ENCODE results near the gene RTEL1.

RTEL1 gene

DNA sequence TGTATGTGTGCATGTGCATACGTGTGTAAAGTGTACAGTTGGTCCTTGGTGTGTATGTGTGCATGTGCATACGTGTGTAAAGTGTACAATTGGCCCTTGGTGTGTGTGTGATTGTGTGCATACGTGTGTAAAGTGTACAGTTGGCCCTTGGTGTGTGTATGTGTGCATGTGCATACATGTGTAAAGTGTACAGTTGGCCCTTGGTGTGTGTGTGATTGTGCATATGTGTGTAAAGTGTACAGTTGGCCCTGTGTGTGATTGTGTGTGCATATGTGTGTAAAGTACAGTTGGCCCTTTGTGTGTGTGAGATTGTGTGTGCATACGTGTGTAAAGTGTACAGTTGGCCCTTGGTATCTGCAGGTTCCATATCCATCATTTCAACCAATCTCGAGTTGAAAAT lies 73.3 kb downstream of the RTEL1 start:
- DNase-seq = no peak

DNA sequence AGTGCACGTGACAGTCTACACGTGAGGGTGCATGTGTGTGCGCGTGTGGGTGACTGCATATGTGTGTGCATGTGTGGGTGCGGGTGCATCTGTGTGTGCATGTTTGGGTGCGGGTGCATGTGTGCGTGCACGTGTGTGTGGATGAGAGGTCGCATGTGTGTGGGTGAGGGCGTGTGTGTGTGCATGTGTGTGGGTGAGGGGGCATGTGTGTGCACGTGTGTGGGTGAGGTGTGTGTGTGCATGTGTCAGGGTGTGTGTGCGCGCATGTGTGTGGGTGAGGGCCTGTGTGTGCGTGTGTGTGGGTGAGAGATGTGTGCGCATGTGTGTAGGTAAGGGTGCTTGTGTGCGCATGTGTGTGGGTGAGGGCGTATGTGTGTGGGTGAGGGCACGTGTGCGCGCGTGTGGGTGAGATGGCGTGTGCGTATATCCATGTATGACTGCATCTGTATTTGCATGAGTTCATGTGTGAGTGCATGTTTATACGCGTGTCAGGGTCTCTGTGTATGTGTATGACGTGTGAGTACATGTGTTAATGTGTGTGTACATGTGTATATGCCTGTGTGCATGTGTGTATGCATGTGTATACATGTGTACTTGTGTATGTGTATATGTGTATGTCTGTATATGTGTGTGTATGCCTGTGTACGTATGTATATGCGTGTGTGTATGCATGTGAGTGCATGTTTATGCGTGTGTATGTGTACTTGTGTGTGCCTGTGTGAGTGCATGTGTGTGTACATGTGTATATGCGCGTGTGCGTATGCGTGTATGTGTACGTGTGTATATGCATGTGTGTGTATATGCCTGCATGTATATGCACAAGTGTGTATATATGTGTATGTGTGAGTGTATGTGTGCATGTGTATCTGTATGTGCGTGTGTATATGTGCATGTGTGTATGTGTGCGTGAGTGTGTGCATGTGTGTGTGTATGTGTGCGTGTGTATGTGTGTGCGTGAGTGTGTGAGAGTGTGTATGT lies 74.3 kb downstream of the RTEL1 start:
- DNase-seq = no peak

DNA sequence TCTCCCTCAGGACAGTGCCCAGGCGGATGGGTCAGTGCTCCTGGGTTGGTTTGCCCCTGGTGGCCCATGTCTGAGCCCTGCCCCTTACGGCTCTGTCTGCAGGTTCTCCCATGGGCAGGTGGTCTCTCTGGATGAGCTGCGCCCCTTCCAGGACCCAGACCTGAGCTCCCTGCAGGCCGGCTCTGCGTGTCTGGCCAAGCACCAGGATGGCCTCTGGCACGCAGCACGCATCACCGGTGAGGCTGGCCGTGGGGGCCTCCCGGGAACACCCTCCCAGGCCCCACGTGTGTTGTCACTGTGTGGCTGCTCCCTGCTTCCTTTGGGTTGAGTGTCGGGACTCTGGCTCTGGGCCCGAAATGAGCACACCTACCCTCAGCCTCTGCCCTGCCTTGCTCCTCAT lies 75.0 kb downstream of the RTEL1 start:
- DNase-seq = no peak

DNA sequence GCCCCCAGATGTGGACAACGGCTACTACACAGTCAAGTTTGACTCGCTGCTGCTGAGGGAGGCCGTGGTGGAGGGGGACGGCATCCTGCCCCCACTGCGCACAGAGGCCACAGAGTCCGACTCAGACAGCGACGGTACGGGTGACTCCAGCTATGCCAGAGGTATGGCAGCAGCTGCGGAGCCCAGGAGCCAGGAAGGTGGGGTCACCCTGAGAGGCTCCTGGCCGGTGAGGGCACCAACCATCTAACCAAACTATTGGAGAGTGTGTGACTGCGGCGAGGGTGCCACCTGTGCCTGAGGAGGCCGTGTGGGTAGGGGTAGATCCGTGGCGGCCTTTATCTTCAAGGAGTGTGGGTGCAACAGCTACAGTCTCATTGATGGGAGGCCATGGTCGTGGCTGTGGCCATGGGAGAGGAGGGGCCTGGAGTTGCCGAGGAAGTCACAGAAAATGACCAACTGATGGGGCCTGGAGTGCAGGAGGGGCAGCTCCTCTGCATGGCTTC lies 75.5 kb downstream of the RTEL1 start:
- DNase-seq = no peak

DNA sequence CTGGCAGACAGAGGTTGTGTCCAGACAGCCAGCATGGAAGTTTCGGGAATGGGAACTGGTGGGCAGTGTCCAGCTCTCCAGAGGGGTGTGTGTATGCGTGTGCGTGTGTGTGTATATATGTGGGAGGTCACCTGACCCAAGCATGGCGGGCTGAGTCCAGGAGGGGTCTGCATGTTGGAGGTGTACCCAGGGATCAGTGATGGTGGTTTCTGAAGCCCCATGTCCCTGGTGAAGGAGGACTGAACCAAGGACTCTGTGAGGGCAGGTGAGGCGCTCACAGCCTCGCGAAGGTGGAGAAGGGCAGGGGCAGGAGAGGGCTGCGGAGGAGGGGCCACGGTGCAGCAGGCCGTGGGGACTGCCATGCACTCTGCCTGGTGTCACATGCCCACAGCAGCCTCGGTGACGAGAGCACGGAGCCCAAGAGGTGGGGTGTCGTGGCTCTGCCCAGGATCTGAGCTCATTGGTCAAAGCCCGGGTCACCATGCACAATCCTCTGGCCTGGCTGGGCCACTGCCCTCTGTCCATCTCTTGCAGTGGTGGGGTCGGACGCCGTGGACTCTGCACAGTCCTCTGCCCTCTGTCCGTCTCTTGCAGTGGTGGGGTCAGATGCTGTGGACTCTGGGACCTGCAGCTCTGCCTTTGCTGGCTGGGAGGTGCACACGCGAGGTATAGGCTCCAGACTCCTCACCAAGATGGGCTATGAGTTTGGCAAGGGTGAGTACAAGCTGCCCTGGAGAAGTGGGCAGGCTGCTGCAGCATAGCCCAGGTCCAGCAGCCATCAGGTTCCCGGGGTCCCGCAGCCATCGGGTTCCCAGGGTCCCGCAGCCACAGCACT lies 76.2 kb downstream of the RTEL1 start:
- no peak for DNase-seq

DNA sequence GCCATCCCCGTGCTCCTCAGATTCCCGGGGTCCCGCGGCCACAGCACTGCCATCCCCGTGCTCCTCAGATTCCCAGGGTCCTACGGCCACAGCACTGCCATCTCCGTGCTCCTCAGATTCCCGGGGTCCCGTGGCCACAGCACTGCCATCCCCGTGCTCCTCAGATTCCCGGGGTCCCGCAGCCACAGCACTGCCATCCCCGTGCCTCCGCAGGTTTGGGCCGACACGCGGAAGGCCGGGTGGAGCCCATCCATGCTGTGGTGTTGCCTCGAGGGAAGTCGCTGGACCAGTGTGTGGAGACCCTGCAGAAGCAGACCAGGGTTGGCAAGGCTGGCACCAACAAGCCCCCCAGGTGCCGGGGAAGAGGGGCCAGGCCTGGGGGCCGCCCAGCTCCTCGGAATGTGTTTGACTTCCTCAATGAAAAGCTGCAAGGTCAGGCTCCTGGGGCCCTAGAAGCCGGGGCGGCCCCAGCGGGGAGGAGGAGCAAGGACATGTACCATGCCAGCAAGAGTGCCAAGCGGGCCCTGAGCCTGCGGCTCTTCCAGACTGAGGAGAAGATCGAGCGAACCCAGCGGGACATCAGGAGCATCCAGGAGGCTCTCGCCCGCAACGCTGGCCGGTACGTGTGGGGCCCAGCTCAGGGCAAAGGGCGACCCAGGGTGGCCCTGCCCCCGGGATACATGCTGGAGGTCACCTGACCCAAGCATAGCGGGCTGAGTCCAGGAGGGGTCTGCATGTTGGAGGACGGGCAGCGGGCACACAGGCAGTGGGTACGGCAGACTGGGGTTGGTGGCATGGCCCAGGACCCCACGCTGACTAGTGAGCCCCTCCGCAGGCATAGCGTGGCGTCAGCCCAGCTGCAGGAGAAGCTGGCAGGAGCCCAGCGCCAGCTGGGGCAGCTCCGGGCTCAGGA lies 77.1 kb downstream of the RTEL1 start:
- peak; percentile 5 for DNase-seq

DNA sequence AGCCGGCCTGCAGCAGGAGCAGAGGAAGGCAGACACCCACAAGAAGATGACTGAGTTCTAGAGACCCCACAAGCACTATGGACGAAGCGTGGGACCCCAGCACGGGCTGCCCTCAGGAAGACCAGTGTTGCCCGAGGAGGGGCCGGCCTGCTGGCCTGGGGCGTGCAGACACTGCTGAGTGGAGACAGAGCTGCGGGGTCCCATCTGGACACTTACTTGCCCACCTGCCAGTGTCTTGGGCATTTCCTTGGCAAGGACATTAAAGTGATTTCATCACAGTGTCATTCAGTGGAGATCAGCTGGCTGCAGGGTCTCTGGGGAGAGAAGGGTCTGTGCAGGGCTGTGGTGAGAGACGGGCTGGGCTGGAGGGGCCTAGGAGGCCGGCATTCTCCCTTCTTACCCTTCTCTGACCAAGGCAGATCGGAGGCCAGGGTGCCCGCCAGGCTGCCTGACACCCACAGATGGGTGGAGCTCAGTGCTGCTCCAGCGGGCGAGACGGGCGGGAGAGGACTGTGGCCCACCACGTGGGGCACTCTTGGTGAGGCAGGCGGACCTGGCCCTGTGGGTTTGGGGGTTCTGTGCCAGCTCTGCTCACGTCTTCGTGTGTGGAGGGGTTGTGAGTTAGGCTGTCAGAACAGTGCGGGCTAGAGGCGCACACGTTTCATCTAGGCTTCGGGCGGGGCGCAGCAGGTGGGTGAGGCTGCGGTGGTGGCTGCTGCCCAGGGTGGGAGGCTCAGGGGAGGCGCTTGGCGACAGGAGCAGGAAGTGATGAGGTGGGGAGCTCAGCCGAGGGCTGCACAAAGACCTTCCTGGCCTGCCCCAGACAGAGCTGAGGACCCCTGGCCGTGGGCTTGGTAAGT lies 78.0 kb downstream of the RTEL1 start, which contains the start of gene LIME1:
LIME1 (plus strand) TSS at position 806 of the 860 bp plus-strand sequence. CDS start 886 bp downstream, outside the sequence.
- DNase-seq = no peak

DNA sequence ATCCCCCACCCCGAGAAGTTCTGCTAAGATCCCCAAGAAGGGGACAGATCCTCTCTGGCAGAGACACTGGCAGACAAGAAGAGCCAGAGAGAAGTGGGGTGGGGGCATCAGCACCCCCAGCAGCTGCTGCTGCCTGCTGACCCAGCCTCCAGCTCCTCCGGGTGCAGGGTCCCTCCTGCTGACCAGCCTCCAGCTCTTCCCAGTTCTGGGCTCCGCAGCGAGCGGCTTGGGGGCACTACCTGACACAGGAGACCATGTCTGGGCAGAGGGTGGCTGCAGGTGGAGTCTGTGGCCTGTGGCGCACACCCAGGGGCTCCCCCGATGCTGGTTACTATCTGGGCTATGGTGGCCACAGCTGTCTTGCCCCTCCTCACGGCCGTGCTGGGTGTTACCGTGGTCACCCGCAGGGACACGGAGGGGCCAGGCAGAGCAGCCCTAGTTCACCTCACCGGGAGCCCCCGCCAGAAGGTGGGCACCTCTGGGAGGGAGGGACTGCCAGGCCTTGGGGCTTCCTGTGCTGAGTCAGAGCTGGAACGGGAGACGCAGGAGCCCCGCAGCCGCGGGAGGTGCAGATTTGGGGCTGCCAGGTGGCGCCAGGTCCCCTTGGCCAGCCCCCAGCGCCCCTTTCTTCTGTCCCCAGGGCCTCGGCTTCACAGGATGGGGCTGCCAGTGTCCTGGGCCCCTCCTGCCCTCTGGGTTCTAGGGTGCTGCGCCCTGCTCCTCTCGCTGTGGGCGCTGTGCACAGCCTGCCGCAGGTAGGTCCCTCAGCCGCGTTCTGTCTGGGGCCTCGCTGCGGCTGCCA lies 79.0 kb downstream of the RTEL1 start:
- no peak for DNase-seq

DNA sequence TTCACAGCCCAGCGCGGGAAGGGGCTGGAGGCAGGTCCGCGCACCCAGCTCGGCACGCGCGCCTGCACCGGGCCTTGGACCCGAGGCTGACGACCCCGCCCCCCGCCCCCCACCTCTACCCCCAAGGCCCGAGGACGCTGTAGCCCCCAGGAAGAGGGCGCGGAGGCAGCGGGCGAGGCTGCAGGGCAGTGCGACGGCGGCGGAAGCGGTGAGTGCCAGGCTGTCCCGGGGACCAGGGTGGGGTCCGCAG lies 79.5 kb downstream of the RTEL1 start:
- no peak for DNase-seq

DNA sequence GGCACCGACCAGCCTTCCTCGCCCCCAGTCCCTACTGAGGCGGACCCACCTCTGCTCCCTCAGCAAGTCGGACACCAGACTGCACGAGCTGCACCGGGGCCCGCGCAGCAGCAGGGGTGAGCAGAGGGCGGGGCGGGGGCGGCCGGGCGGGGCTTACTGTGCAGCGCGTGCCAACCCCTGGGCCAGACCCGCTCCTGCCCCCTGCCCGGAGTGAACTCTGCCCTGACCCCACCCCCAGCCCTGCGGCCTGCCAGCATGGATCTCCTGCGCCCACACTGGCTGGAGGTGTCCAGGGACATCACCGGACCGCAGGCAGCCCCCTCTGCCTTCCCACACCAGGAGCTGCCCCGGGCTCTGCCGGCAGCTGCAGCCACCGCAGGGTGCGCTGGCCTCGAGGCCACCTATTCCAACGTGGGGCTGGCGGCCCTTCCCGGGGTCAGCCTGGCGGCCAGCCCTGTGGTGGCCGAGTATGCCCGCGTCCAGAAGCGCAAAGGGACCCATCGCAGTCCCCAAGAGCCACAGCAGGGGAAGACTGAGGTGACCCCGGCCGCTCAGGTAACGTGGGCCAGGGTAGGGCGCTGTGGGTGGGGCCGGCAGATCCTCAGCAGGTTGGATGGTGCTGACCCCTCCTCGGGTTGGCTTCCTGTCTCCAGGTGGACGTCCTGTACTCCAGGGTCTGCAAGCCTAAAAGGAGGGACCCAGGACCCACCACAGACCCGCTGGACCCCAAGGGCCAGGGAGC lies 80.0 kb downstream of the RTEL1 start:
- no peak for DNase-seq

DNA sequence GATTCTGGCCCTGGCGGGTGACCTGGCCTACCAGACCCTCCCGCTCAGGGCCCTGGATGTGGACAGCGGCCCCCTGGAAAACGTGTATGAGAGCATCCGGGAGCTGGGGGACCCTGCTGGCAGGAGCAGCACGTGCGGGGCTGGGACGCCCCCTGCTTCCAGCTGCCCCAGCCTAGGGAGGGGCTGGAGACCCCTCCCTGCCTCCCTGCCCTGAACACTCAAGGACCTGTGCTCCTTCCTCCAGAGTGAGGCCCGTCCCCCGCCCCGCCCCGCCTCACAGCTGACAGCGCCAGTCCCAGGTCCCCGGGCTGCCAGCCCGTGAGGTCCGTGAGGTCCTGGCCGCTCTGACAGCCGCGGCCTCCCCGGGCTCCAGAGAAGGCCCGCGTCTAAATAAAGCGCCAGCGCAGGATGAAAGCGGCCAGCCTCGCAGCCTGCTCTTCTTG lies 80.6 kb downstream of the RTEL1 start:
- no peak for DNase-seq

DNA sequence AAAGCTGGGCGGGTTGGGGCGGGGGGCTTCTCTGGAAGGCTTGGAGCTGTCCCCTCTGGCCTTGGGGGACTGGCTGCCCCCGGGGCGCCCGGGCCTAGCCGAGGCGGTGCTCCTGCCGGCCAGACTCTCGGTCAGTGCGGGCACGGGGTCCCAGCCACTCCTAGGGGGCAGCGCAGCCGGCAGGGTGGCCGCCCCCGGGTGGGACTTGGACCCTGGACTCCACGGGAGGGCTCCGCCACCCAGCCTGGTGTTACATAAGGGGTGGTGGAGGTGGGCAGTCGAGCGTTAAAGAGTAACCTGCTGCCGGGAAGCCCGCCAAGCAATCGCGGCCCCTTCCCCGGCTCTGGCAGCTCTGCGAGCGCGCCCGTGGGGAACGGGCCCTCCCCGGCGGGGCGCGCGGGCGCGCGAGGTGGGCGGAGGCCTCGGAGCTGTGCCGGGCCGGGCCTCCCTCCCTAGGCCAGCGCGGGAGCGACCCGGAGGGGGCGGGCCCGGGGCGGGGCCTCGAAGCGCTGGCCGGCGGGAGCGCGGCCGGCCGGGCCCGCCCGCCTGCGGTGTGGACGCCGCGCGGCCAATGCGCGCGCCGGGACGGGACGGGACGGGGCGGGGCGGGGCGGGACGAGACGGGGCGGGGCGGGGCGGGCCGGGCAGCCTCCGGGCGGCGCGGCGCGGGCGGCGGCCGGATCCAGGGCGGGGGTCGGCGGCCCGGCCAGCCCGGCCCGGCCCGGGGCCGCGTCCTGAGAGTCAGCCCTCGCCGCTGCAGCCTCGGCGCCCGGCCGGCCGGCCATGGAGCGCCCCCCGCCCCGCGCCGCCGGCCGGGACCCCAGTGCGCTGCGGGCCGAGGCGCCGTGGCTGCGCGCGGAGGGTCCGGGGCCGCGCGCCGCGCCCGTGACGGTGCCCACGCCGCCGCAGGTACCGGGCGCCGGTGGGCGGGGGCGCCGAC lies 81.3 kb downstream of the RTEL1 start, which contains the start of gene SLC2A4RG:
SLC2A4RG (plus strand) TSS at position 647 of the 940 bp plus-strand sequence; CDS start at position 784, 137 bp downstream.
- DNase-seq = peak; percentile 16

DNA sequence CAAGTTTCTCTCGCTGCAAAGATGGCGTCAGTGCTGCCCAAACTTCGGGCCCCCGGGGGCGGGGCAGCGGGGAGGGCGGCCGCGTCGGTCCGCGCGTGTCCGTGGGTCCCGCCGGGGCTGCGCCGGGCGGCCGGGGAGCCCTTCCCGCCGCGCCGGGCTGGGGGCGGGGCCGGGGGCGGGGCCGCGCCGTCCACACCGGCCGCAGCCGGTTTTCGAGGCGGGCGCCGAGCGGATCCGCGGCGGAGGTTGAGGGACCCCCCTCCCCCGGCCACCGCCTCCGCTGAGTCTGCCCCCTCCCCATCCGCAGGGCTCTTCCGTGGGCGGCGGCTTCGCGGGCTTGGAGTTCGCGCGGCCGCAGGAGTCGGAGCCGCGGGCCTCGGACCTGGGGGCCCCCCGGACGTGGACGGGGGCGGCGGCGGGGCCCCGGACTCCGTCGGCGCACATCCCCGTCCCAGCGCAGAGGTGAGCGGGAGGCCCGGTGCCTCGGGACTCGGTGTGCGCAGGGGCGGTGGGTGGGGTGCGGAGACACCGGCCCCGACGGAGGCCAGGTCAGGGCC lies 82.0 kb downstream of the RTEL1 start:
- DNase-seq = no peak

DNA sequence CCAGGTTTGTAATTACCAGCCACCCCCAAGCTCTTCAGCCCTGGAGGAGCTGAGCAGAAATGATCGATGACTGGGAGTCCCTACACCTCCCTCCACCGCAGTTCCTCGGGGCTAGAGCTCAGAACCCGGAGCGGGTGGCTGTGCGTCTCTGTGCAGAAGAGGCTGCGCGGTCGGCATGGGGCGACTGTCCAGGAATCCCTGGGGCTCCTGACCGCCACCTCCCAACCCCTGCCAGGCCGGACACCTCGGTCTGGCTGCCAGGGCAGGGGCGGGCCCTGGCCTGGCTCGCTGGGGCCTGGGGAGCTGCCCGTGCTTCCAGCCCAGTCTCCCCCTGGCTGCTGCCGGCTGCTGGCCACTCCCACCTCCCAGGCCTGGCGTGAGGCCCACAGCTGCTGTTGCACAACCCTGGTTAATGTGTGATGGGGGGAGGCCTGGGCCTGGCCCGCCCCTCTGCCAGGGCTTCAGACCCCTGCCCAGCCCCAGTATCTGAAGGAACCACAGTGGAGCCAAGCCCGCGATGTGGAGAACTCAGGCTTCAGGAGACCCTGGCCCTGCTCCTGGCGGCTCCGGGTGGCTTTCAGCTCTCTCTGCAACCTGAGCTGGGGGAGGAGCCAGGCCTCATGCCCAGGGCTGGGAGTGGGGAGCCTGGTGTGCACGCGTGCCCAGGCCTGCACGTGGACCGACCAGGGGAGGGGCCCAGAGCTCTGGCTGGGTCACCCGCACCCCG lies 82.7 kb downstream of the RTEL1 start:
- DNase-seq = peak; percentile 26

DNA sequence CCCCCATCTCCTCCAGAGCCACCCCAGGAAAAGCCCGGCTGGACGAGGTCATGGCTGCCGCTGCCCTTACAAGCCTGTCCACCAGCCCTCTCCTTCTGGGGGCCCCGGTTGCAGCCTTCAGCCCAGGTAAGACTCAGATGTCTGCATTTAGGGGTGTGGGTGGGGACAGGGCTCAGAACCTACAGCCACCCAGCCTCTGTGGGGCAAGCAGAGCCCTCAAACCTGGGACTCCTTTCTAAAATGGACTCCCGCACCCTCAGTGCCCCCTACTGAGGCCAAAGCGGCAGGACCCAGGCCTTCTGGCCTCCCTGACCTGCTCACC lies 83.2 kb downstream of the RTEL1 start:
- DNase-seq = no peak

DNA sequence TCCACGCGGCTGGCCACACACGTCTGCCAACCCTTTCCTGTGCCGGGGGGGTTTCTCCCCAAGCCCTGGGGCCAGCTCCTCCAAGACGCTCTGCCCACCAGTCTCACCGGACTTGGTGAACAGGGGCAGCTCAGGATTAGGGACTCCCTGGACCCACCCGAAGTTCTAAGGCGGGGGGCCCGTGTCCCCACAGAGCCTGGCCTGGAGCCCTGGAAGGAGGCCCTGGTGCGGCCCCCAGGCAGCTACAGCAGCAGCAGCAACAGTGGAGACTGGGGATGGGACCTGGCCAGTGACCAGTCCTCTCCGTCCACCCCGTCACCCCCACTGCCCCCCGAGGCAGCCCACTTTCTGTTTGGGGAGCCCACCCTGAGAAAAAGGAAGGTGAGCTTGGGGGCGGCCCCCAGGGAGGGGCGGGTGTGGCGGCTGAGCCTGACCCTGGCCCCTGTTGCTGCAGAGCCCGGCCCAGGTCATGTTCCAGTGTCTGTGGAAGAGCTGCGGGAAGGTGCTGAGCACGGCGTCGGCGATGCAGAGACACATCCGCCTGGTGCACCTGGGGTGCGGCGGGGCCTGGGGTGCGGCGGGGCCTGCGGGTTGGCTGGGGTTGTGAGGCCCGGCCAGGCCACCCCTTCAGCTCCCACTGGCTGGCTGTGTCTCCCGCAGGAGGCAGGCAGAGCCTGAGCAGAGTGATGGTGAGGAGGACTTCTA lies 83.7 kb downstream of the RTEL1 start:
- no peak for DNase-seq

DNA sequence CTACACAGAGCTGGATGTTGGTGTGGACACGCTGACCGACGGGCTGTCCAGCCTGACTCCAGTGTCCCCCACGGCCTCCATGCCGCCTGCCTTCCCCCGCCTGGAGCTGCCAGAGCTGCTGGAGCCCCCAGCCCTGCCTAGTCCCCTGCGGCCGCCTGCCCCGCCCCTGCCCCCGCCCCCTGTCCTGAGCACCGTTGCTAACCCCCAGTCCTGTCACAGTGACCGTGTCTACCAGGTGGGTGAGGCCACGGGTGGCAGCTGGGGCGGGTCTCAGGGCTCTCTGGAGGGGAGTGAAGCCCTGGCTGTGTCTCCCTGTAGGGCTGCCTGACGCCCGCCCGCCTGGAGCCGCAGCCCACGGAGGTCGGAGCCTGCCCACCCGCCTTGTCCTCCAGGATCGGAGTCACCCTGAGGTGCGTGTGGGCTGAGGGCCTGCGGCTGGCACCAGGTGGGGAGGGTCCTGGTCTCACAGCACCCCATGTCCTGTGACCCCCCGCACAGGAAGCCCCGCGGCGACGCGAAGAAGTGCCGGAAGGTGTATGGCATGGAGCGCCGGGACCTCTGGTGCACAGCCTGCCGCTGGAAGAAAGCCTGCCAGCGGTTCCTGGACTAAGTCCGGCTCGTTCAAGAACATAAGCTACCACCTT lies 84.4 kb downstream of the RTEL1 start:
- DNase-seq = no peak
